ENCODE measurements around the gene PPP4R2. TPM values are rescaled to one million over a fixed set of nuclear protein-coding genes. Genes with fewer than 3 reads are reported as not detected.

Gene PPP4R2
- total and polyA plus RNA-seq, 9 donors, result 37.3 to 65.1 (median 51.0) TPM

- H3K27ac ChIP-seq (ENCODE audit: low read length), result no peak overlapping the region
- H3K36me3 ChIP-seq (ENCODE audit: control insufficient read depth, insufficient read depth, low read length), result no peaks in the 10 kb centered on the region
- no CpG with 5 or more reads among the region's 3 CpGs for WGBS (ENCODE audit: insufficient coverage)
- no peaks in the 10 kb centered on the region for H3K9me3 ChIP-seq (replicated peaks; ENCODE audit: control insufficient read depth, low read depth, low read length)
- DNase-seq, result no peak
- H3K4me1 ChIP-seq (ENCODE audit: control insufficient read depth, insufficient read depth, low read length), result no peaks in the 10 kb centered on the region
- H3K27me3 ChIP-seq (ENCODE audit: control insufficient read depth, insufficient read depth, low read length), result no peaks in the 10 kb centered on the region
- no peak overlapping the region for H3K4me3 ChIP-seq (ENCODE audit: low read length)
Measured at GRCh38 chr3:73036694-73037591, 40.3 kb downstream of the PPP4R2 start.

- no peak overlapping the region for H3K27ac ChIP-seq (ENCODE audit: low read length)
- H3K4me3 ChIP-seq (ENCODE audit: low read length), result no peak overlapping the region
- H3K4me1 ChIP-seq (ENCODE audit: control insufficient read depth, insufficient read depth, low read length), result no peaks in the 10 kb centered on the region
- no peak for DNase-seq
- no peaks in the 10 kb centered on the region for H3K36me3 ChIP-seq (ENCODE audit: control insufficient read depth, insufficient read depth, low read length)
- no peaks in the 10 kb centered on the region for H3K9me3 ChIP-seq (replicated peaks; ENCODE audit: control insufficient read depth, low read depth, low read length)
- 14% methylated on average over 2 of the region's 3 CpGs for WGBS (ENCODE audit: insufficient coverage)
- H3K27me3 ChIP-seq (ENCODE audit: control insufficient read depth, insufficient read depth, low read length), result no peaks in the 10 kb centered on the region
Measured at GRCh38 chr3:73041537-73041936, 44.9 kb downstream of the PPP4R2 start.

GRCh38 chr3:73043414-73043813 lies 46.8 kb downstream of the PPP4R2 start:
- Histone ChIP-seq H3K27ac (ENCODE audit: low read length) (no peak overlapping the region), H3K4me3 (ENCODE audit: low read length) (no peak overlapping the region), H3K27me3 (ENCODE audit: control insufficient read depth, insufficient read depth, low read length) (no peaks in the 10 kb centered on the region), H3K9me3 (replicated peaks; ENCODE audit: control insufficient read depth, low read depth, low read length) (no peaks in the 10 kb centered on the region), H3K4me1 (ENCODE audit: control insufficient read depth, insufficient read depth, low read length) (no peaks in the 10 kb centered on the region), H3K36me3 (ENCODE audit: control insufficient read depth, insufficient read depth, low read length) (no peaks in the 10 kb centered on the region)
- no peak for DNase-seq
- no CpG with 5 or more reads among the region's 1 CpG for WGBS (ENCODE audit: insufficient coverage)

DNA sequence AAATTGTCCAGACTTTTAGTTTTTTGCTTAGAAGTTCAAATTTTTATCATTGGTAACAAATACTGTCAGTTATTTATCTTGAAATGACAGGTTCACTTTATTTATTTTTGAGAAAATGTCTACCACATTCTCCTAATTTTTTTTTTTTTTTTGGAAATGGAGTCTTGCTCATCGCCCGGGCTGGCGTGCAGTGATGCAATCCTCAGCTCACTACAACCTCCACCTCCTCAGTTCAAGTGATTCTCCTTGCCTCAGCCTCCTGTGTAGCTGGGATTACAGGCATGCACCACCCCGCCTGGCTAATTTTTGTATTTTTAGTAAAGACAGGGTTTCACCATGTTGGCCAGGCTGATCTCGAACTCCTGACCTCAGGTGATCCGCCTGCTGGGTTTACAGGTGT lies 48.8 kb downstream of the PPP4R2 start:
- Histone ChIP-seq H3K36me3 (ENCODE audit: control insufficient read depth, insufficient read depth, low read length) (no peaks in the 10 kb centered on the region), H3K4me1 (ENCODE audit: control insufficient read depth, insufficient read depth, low read length) (no peaks in the 10 kb centered on the region), H3K27ac (ENCODE audit: low read length) (no peak overlapping the region), H3K9me3 (replicated peaks; ENCODE audit: control insufficient read depth, low read depth, low read length) (no peaks in the 10 kb centered on the region), H3K27me3 (ENCODE audit: control insufficient read depth, insufficient read depth, low read length) (no peaks in the 10 kb centered on the region), H3K4me3 (ENCODE audit: low read length) (no peak overlapping the region)
- DNase-seq, result no peak
- WGBS (ENCODE audit: insufficient coverage), result no CpG with 5 or more reads among the region's 6 CpGs

DNA sequence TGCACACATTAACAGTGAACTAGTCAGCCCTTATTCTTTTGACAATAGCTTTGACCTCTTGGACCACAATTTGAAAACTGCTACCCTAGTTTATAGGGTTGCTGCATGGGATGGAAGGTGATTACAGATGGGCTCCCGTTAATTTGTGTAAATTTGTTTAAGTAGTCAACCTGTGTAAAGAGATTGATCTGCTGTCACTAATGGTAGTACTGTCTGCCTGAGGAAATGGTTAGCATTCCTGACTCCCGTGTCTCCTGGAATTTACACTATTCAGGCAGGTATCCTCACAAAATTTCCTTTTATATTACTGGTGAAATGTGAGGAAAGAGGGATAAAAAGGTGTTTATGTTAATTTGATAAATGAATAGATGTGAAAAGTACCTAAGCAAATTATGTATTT lies 49.6 kb downstream of the PPP4R2 start:
- no CpG with 5 or more reads among the region's 2 CpGs for WGBS (ENCODE audit: insufficient coverage)

GRCh38 chr3:73049319-73049718 lies 52.7 kb downstream of the PPP4R2 start:
- Histone ChIP-seq H3K4me3 (ENCODE audit: low read length) (no peak overlapping the region), H3K4me1 (ENCODE audit: control insufficient read depth, insufficient read depth, low read length) (no peaks in the 10 kb centered on the region), H3K36me3 (ENCODE audit: control insufficient read depth, insufficient read depth, low read length) (no peaks in the 10 kb centered on the region), H3K27ac (ENCODE audit: low read length) (no peak overlapping the region), H3K9me3 (replicated peaks; ENCODE audit: control insufficient read depth, low read depth, low read length) (no peaks in the 10 kb centered on the region), H3K27me3 (ENCODE audit: control insufficient read depth, insufficient read depth, low read length) (no peaks in the 10 kb centered on the region)
- DNase-seq, result no peak
- WGBS (ENCODE audit: insufficient coverage), result 94% methylated on average over 5 of the region's 10 CpGs

More for the DNA sequence above, 49.6 kb downstream of the PPP4R2 start:
- no peak overlapping the region for H3K4me3 ChIP-seq (ENCODE audit: low read length)
- H3K4me1 ChIP-seq (ENCODE audit: control insufficient read depth, insufficient read depth, low read length), result no peaks in the 10 kb centered on the region
- no peaks in the 10 kb centered on the region for H3K36me3 ChIP-seq (ENCODE audit: control insufficient read depth, insufficient read depth, low read length)
- H3K27ac ChIP-seq (ENCODE audit: low read length), result no peak overlapping the region
- no peak for DNase-seq
- no peaks in the 10 kb centered on the region for H3K9me3 ChIP-seq (replicated peaks; ENCODE audit: control insufficient read depth, low read depth, low read length)
- H3K27me3 ChIP-seq (ENCODE audit: control insufficient read depth, insufficient read depth, low read length), result no peaks in the 10 kb centered on the region

- H3K9me3 ChIP-seq (replicated peaks; ENCODE audit: control insufficient read depth, low read depth, low read length), result no peaks in the 10 kb centered on the region
- no peak overlapping the region for H3K27ac ChIP-seq (ENCODE audit: low read length)
- no peaks in the 10 kb centered on the region for H3K36me3 ChIP-seq (ENCODE audit: control insufficient read depth, insufficient read depth, low read length)
- no CpG with 5 or more reads among the region's 2 CpGs for WGBS (ENCODE audit: insufficient coverage)
- no peak overlapping the region for H3K4me3 ChIP-seq (ENCODE audit: low read length)
- no peaks in the 10 kb centered on the region for H3K27me3 ChIP-seq (ENCODE audit: control insufficient read depth, insufficient read depth, low read length)
- no peak for DNase-seq
- H3K4me1 ChIP-seq (ENCODE audit: control insufficient read depth, insufficient read depth, low read length), result no peaks in the 10 kb centered on the region
Measured at GRCh38 chr3:73052857-73053256, 56.2 kb downstream of the PPP4R2 start.

DNA sequence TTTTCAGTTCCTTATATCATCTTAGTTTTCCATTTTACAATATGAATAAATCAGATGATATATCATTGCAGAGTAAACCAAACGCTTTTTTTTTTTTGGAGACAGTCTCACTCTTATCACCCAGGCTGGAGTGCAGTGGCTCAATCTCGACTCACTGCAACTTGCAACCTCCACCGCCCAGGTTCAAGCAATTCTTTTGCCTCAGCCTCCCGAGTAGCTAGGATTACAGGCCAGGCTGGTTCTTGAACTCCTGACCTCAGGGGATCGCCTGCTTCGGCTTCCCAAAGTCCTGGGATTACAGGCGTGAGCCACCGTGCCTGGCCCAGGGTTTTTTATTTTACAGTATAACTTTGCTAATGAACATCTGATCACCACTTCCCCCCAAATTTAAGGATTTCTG lies 59.0 kb downstream of the PPP4R2 start:
- no peak overlapping the region for H3K27ac ChIP-seq (ENCODE audit: low read length)
- no peaks in the 10 kb centered on the region for H3K4me1 ChIP-seq (ENCODE audit: control insufficient read depth, insufficient read depth, low read length)
- H3K9me3 ChIP-seq (replicated peaks; ENCODE audit: control insufficient read depth, low read depth, low read length), result no peaks in the 10 kb centered on the region
- no peaks in the 10 kb centered on the region for H3K27me3 ChIP-seq (ENCODE audit: control insufficient read depth, insufficient read depth, low read length)
- WGBS (ENCODE audit: insufficient coverage), result 57% methylated on average over 4 of the region's 8 CpGs
- no peak for DNase-seq
- no peak overlapping the region for H3K4me3 ChIP-seq (ENCODE audit: low read length)
- no peaks in the 10 kb centered on the region for H3K36me3 ChIP-seq (ENCODE audit: control insufficient read depth, insufficient read depth, low read length)

GRCh38 chr3:73056014-73056844 lies 59.6 kb downstream of the PPP4R2 start:
- Histone ChIP-seq H3K27me3 (ENCODE audit: control insufficient read depth, insufficient read depth, low read length) (no peaks in the 10 kb centered on the region), H3K36me3 (ENCODE audit: control insufficient read depth, insufficient read depth, low read length) (no peaks in the 10 kb centered on the region), H3K4me3 (ENCODE audit: low read length) (no peak overlapping the region), H3K27ac (ENCODE audit: low read length) (no peak overlapping the region), H3K9me3 (replicated peaks; ENCODE audit: control insufficient read depth, low read depth, low read length) (no peaks in the 10 kb centered on the region), H3K4me1 (ENCODE audit: control insufficient read depth, insufficient read depth, low read length) (no peaks in the 10 kb centered on the region)
- DNase-seq, result peak; percentile 63
- no CpG with 5 or more reads among the region's 5 CpGs for WGBS (ENCODE audit: insufficient coverage)

GRCh38 chr3:73056845-73057150 lies 60.2 kb downstream of the PPP4R2 start:
- H3K9me3 ChIP-seq (replicated peaks; ENCODE audit: control insufficient read depth, low read depth, low read length), result no peaks in the 10 kb centered on the region
- H3K4me3 ChIP-seq (ENCODE audit: low read length), result no peak overlapping the region
- peaks cover 3% of the 10 kb centered on the region for H3K36me3 ChIP-seq (ENCODE audit: control insufficient read depth, insufficient read depth, low read length)
- H3K27me3 ChIP-seq (ENCODE audit: control insufficient read depth, insufficient read depth, low read length), result no peaks in the 10 kb centered on the region
- no peaks in the 10 kb centered on the region for H3K4me1 ChIP-seq (ENCODE audit: control insufficient read depth, insufficient read depth, low read length)
- H3K27ac ChIP-seq (ENCODE audit: low read length), result no peak overlapping the region
- DNase-seq, result no peak
